Glutamatergic neuron (in vitro differentiated cells): Measurements from ENCODE around the gene NAV2. TPM values are rescaled to one million over a fixed set of nuclear protein-coding genes. Genes with fewer than 3 reads are reported as not detected.

ENCODE experiments used
- DNase-seq: peaks from one replicate; pipeline ENCODE4 v3.0.0; 2022
- H3K27ac Mint-ChIP-seq: one replicate; pipeline ENCODE4 v1.8.0; 2020; ENCODE audit warnings: mild to moderate bottlenecking, mixed read lengths, inconsistent platforms; ENCODE audit not compliant: unreplicated experiment
- H3K27me3 Mint-ChIP-seq: one replicate; pipeline ENCODE4 v1.8.0; 2020; ENCODE audit warnings: mild to moderate bottlenecking, moderate library complexity, mixed read lengths, inconsistent platforms; ENCODE audit not compliant: unreplicated experiment
- H3K36me3 Mint-ChIP-seq: one replicate; pipeline ENCODE4 v1.8.0; 2020; ENCODE audit warnings: mild to moderate bottlenecking, mixed read lengths, inconsistent platforms; ENCODE audit not compliant: unreplicated experiment
- H3K4me1 Mint-ChIP-seq: one replicate; pipeline ENCODE4 v1.8.0; 2020; ENCODE audit warnings: mild to moderate bottlenecking, low read depth, mixed read lengths, inconsistent platforms; ENCODE audit not compliant: unreplicated experiment
- H3K4me3 Mint-ChIP-seq: one replicate; pipeline ENCODE4 v1.8.0; 2020; ENCODE audit warnings: mild to moderate bottlenecking, mixed read lengths, inconsistent platforms; ENCODE audit not compliant: unreplicated experiment
- H3K9me3 Mint-ChIP-seq: one replicate; pipeline ENCODE4 v1.8.0; 2020; ENCODE audit warnings: mild to moderate bottlenecking, moderate library complexity, mixed read lengths, inconsistent platforms; ENCODE audit not compliant: unreplicated experiment
- microRNA-seq: library from miRNA; unstranded; fragments of <30 nt; microRNA quantifications from one replicate; pipeline ENCODE4, GENCODE V29; 2020; ENCODE audit not compliant: unreplicated experiment
- total RNA-seq: library from RNA; stranded (reverse); fragmentation: NEBNext Ultra II Directional; extraction: Animal tissue kit (Norgen Biotek cat#: 25700); gene quantifications from one replicate; pipeline ENCODE4 v1.2.1, GENCODE V29; 2021; ENCODE audit not compliant: unreplicated experiment
- TF ChIP-seq, protein P1 (sequence below): fragments of 200-600 bp; sonication (generic); IDR thresholded peaks from one replicate; pipeline ENCODE4 v1.5.0; 2021; ENCODE audit not compliant: partially characterized antibody, unreplicated experiment

Gene NAV2
- total RNA-seq, 1 donor from 2014 or later = 117 TPM

DNA sequence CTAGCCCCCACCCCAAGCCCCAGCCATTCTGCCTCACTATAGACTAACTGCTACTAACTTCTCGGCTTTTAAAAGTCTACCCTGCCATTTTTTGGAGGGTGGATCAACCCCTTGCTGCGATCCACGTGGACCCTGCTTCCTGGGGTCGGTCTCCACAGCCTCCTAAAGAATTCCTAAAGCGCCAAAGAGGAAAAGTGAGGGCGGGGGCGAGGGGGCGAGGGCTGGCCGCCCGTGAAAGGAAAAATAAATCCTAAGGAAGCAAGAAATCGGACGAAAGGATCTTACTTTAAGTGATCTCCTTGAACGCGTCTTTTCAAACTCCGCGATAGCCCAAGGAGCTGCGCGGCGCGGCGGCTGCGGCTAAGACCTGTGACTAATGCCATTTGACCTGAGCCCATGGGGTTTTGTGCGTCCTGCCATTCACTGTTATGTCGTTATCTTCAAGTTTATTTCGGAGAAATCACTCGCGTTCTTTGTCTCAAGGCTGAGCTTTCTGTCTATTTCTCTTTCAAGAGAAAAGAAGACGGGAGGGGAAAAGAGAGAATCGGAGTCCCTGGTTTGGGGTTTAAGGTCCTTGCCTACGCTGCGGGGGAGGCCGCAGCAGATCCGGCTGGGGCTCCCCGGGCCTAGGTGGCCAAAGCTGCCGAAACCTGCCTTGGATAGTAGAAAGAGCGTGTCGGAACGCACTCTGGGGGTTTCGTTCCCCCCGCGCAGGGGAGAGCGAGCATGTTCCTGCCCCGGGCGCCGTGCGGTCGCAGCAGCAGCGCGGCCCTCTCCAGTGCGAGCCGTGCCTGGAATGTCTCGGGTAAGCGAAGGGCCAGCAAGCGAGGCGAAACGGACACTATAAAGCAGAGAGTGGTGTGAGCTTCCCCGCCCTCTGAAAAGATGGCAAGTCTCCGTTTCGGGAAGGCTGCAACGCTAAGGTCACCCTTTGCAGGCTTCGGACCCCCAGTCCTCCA, 450.5 kb downstream of the NAV2 start:
- Mint-ChIP-seq H3K27me3 (peaks cover 60% of the 10 kb centered on the region), H3K4me1 (peaks cover 30% of the 10 kb centered on the region), H3K9me3 (peaks cover 10% of the 10 kb centered on the region), H3K4me3 (peak overlapping the region; percentile 81), H3K27ac (no peak overlapping the region), H3K36me3 (no peaks in the 10 kb centered on the region)
- peak; percentile 70 for DNase-seq
- TF ChIP-seq, protein P1, sequence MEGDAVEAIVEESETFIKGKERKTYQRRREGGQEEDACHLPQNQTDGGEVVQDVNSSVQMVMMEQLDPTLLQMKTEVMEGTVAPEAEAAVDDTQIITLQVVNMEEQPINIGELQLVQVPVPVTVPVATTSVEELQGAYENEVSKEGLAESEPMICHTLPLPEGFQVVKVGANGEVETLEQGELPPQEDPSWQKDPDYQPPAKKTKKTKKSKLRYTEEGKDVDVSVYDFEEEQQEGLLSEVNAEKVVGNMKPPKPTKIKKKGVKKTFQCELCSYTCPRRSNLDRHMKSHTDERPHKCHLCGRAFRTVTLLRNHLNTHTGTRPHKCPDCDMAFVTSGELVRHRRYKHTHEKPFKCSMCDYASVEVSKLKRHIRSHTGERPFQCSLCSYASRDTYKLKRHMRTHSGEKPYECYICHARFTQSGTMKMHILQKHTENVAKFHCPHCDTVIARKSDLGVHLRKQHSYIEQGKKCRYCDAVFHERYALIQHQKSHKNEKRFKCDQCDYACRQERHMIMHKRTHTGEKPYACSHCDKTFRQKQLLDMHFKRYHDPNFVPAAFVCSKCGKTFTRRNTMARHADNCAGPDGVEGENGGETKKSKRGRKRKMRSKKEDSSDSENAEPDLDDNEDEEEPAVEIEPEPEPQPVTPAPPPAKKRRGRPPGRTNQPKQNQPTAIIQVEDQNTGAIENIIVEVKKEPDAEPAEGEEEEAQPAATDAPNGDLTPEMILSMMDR = no peak

DNA sequence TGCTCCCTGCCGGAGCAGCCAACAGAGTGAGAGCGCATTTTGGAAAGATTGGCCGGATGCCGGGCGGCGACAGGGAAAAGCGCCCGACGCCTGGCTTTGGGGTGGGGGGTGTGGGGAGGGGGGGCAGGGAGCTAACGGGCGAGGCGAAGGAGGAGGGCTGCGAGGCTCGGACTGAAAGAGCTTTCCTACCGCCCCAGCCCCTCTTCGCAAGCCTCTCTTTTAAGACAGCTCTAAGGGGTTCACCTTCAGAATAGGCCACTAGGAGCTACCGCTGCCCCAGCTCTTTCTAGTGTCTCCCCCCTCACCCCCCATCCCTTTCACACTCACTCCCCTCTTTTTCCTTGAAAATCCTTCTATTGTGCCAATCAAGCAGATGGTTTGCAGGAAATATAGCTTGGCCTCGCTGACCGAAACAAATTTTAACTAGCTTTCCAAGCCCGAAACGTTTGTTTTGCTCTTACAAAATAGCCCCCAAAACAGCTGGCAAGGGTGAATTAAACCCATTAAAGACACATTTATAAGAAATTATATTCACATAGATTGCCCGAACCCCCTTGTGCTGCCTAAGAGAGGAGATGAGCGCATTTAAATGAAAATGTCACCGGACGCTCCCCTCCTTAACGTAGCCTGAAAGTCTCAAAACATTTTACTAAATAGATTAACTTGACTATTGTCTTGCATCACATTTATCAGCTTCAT, 451.3 kb downstream of the NAV2 start:
- TF ChIP-seq, protein P1 = no peak
- Mint-ChIP-seq H3K4me1 (peaks cover 24% of the 10 kb centered on the region), H3K36me3 (no peaks in the 10 kb centered on the region), H3K4me3 (peak overlapping the region; percentile 81), H3K9me3 (peaks cover 8% of the 10 kb centered on the region), H3K27ac (no peak overlapping the region), H3K27me3 (peaks cover 53% of the 10 kb centered on the region)
- DNase-seq = no peak

Small RNA genes within 50 kb of the gene (microRNA-seq; reads per million reads assigned to microRNA genes)
- not detected for gene MIR4694
